22Rv1 (cell line): ENCODE results near the gene RBBP8NL.

Experiments used
- CTCF ChIP-seq: fragments of 450-650 bp; IDR thresholded peaks from 2 replicates; pipeline ENCODE4 v1.5.1; 2017; ENCODE audit warnings: mild to moderate bottlenecking
- ZFX ChIP-seq: fragments of 450-650 bp; IDR thresholded peaks from 2 replicates; pipeline ENCODE4 v1.6.1; 2017; ENCODE audit warnings: antibody characterized with exemption, borderline replicate concordance

- TF ChIP-seq CTCF (no peak), ZFX (no peak)
Observed at GRCh38 chr20:62391165-62392076, 35.9 kb downstream of the RBBP8NL start.
